IMR-90 (cell line): ENCODE results near the gene PDLIM4.

Source experiments
- BHLHE40 ChIP-seq: fragments of 150-350 bp; IDR thresholded peaks from 2 replicates; pipeline ENCODE4 v1.6.1; 2016; ENCODE audit warnings: mild to moderate bottlenecking, low read depth, low read length
- CTCF ChIP-seq: conservative IDR thresholded peaks from 2 replicates; pipeline ENCODE4 v1.5.1; 2012; ENCODE audit warnings: mild to moderate bottlenecking, low read depth, low read length, improper control_type of control experiment
- FOS ChIP-seq: fragments of 150-350 bp; IDR thresholded peaks from 2 replicates; pipeline ENCODE4 v1.6.1; 2016; ENCODE audit warnings: low read depth, low read length
- POLR2A ChIP-seq: IDR thresholded peaks from 2 replicates; pipeline ENCODE4 v1.6.1; 2012; ENCODE audit warnings: mild to moderate bottlenecking, low read depth, low read length
- RCOR1 ChIP-seq: IDR thresholded peaks from 2 replicates; pipeline ENCODE4 v1.6.1; 2012; ENCODE audit warnings: mild to moderate bottlenecking, low read length, improper control_type of control experiment; ENCODE audit not compliant: insufficient replicate concordance
- RFX5 ChIP-seq: IDR thresholded peaks from 2 replicates; pipeline ENCODE4 v1.8.0; 2012; ENCODE audit warnings: low read depth, mild to moderate bottlenecking, low read length, moderate library complexity
- USF2 ChIP-seq: fragments of 150-350 bp; IDR thresholded peaks from 2 replicates; pipeline ENCODE4 v1.6.1; 2017; ENCODE audit warnings: mild to moderate bottlenecking, antibody characterized with exemption, low read length, low read depth

- TF ChIP-seq RFX5 (no peak), POLR2A (no peak), CTCF (no peak), BHLHE40 (no peak), RCOR1 (no peak), USF2 (no peak), FOS (no peak)
These were observed 39.2 kb upstream of the PDLIM4 start for GRCh38 chr5:132218321-132218720.
